Suprapubic skin (tissue), 4 donors: ENCODE data around the gene NABP1. TPM values are rescaled to one million over a fixed set of nuclear protein-coding genes. Genes with fewer than 3 reads are reported as not detected.

Experiments used
- DNase-seq, 2 donors: peaks; one replicate each; pipeline ENCODE4 v3.0.0-alpha.2; 2019; ENCODE audit warnings: low spot score in 2 of 2
- H3K27ac ChIP-seq: fragments of 200-600 bp; sonication (generic); one replicate; pipeline ENCODE4 v1.5.1; 2019
- H3K27me3 ChIP-seq: fragments of 200-600 bp; sonication (generic); one replicate; pipeline ENCODE4 v1.5.1; 2019
- H3K36me3 ChIP-seq: fragments of 200-600 bp; sonication (generic); one replicate; pipeline ENCODE4 v1.5.1; 2019
- H3K4me1 ChIP-seq: fragments of 200-600 bp; sonication (generic); one replicate; pipeline ENCODE4 v1.5.1; 2019
- H3K4me3 ChIP-seq: fragments of 200-600 bp; sonication (generic); one replicate; pipeline ENCODE4 v1.5.1; 2019; ENCODE audit warnings: mild to moderate bottlenecking
- H3K9me3 ChIP-seq: fragments of 200-600 bp; sonication (generic); one replicate; pipeline ENCODE4 v1.5.1; 2019
- CTCF ChIP-seq, 2 donors: fragments of 200-600 bp in 1 of 2; fragments of 450-650 bp in 1 of 2; sonication (generic) in 1 of 2; IDR thresholded peaks; one replicate each; pipeline ENCODE4 v1.5.1; 2016 to 2019; ENCODE audit warnings: antibody characterized with exemption in 2 of 2, mild to moderate bottlenecking in 1 of 2, moderate library complexity in 1 of 2
- EP300 ChIP-seq: sonication (generic); formaldehyde crosslinking; IDR thresholded peaks from one replicate; pipeline ENCODE4 v1.6.1; 2017; ENCODE audit warnings: antibody characterized with exemption
- POLR2A ChIP-seq, 2 donors: fragments of 450-650 bp; IDR thresholded peaks; one replicate each; pipeline ENCODE4 v1.6.1; 2017; ENCODE audit warnings: antibody characterized with exemption in 2 of 2, mild to moderate bottlenecking in 2 of 2, moderate library complexity in 2 of 2
- POLR2AphosphoS5 ChIP-seq, 3 donors: sonication (generic); formaldehyde crosslinking; IDR thresholded peaks; one replicate each; pipeline ENCODE4 v1.6.1; 2017; ENCODE audit warnings: antibody characterized with exemption in 3 of 3
- WGBS: methylation state at CpG from one replicate; pipeline ENCODE4 v1.1.5; 2018; 5-methylcytosine and 5-hydroxymethylcytosine counted together
- total RNA-seq, 4 donors: library from RNA; depleted of rRNA; stranded (reverse); fragments of >200 nt; gene quantifications; one replicate each; pipeline ENCODE4 v1.1.0, GENCODE V29; 2016

Gene NABP1
- total RNA-seq, 4 donors from 2014 or later, result 6.3 to 33.6 (median 16.1) TPM

GRCh38 chr2:191719938-191720337 is 42.0 kb downstream of the NABP1 start:
- no peak for TF ChIP-seq CTCF (IDR thresholded peaks at IDR 0.05)
- TF ChIP-seq POLR2A (IDR thresholded peaks at IDR 0.05), result no peak
- no peak for TF ChIP-seq EP300
- no peak for TF ChIP-seq POLR2AphosphoS5 (IDR thresholded peaks at IDR 0.05)
- WGBS, result 94% methylated on average over 13 of the region's 13 CpGs
- no peak overlapping the region for H3K4me3 ChIP-seq
- no peaks in the 10 kb centered on the region for H3K36me3 ChIP-seq
- H3K27ac ChIP-seq, result no peak overlapping the region
- DNase-seq, result no peak
- H3K4me1 ChIP-seq, result no peaks in the 10 kb centered on the region
- no peaks in the 10 kb centered on the region for H3K27me3 ChIP-seq
- H3K9me3 ChIP-seq, result no peaks in the 10 kb centered on the region

DNA sequence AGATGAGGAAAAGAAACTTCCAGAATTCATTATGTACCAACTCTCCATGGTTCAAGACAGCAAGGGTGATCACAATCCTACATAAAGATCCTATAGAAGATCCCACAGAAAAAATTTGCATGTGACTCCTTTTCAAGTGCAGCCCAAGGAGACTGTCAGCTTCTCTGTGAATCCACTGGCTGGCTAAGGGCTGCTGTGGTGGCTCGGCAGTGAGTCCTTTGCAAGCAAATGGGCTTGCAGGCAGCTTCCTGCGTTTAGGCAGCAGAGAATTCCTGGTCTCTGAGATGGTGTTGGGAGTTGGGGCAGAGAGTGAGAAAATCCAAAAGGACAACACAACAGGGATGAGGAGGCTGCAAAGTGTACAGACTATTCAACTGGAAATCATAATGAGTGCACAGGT is 43.4 kb downstream of the NABP1 start:
- no peak for DNase-seq
- no peak overlapping the region for H3K4me3 ChIP-seq
- TF ChIP-seq EP300 (no peak), POLR2A (IDR thresholded peaks at IDR 0.05) (no peak), CTCF (IDR thresholded peaks at IDR 0.05) (no peak), POLR2AphosphoS5 (IDR thresholded peaks at IDR 0.05) (no peak)
- no peaks in the 10 kb centered on the region for H3K9me3 ChIP-seq
- no peak overlapping the region for H3K27ac ChIP-seq
- H3K27me3 ChIP-seq, result no peaks in the 10 kb centered on the region
- 67% methylated on average over 2 of the region's 2 CpGs for WGBS
- H3K36me3 ChIP-seq, result no peaks in the 10 kb centered on the region
- H3K4me1 ChIP-seq, result no peaks in the 10 kb centered on the region

DNA sequence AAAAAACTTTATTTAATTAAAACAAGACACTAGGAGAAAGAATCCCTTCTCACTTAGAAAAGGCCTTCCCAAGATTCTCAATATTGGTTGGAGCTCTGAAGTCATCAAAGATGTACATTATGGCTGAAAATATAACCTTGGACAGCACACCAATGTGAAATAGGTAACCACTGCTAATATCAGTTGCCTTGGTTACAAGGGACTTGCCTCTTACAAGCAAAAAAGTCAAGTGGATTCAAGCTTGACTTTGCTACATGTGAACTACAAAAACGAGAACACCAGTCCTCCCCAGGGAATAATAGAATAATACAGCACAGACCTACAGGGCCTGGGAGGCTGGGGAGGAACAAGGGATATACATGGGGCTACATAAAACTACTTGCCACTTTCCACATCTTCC is 46.1 kb downstream of the NABP1 start:
- 36% methylated on average over 1 of the region's 1 CpG for WGBS
- DNase-seq, result no peak
- H3K9me3 ChIP-seq, result no peaks in the 10 kb centered on the region
- no peak overlapping the region for H3K27ac ChIP-seq
- no peak overlapping the region for H3K4me3 ChIP-seq
- H3K27me3 ChIP-seq, result no peaks in the 10 kb centered on the region
- TF ChIP-seq EP300 (no peak), CTCF (IDR thresholded peaks at IDR 0.05) (no peak), POLR2A (IDR thresholded peaks at IDR 0.05) (no peak), POLR2AphosphoS5 (IDR thresholded peaks at IDR 0.05) (no peak)
- no peaks in the 10 kb centered on the region for H3K36me3 ChIP-seq
- no peaks in the 10 kb centered on the region for H3K4me1 ChIP-seq

DNA sequence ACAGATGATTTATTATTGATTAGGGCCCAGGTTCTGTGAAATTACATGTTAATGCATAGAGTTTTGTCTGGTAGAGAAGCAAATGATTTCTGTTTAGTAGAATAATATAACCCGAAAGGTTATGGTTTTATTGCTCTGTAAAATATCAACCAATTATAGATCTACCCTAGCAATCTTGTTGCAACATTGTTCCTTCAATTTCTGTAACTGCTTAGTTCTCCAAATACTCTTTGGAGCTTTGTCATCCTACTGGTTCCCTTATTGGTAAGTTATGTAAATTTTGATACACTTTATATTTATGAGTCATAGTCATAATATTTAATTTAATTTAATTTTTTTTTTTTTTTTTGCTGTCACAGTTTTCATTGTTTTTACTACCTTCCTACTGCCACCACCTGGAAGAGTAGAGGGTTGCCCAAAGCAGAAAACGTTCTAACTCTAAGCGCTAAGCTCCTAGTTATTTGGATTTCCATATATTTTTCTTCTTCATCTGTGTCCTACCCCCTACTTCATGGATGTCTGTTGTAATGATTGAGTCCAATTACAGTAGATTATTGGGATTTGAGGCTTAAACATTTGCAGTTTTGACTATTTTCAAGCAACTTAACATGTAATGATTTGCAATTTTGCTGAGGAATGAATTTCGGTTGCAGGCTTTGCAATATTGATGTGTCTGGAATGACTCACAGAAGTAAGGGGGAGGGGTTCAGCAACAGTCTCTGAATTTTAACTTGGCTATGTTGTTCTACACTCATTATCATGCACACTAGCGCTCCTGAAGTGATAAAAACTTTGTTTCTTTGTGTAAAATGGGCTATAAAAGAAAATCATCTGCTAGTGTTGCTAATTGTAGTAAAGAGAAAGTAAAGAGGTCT is 51.1 kb downstream of the NABP1 start:
- H3K36me3 ChIP-seq, result no peaks in the 10 kb centered on the region
- no peaks in the 10 kb centered on the region for H3K9me3 ChIP-seq
- 64% methylated on average over 5 of the region's 5 CpGs for WGBS
- no peak for DNase-seq
- H3K27ac ChIP-seq, result no peak overlapping the region
- TF ChIP-seq POLR2AphosphoS5 (IDR thresholded peaks at IDR 0.05) (no peak), EP300 (no peak), POLR2A (IDR thresholded peaks at IDR 0.05) (no peak)
- no peaks in the 10 kb centered on the region for H3K4me1 ChIP-seq
- no peak overlapping the region for H3K4me3 ChIP-seq
- no peaks in the 10 kb centered on the region for H3K27me3 ChIP-seq

GRCh38 chr2:191730263-191730662 is 52.3 kb downstream of the NABP1 start:
- no peaks in the 10 kb centered on the region for H3K27me3 ChIP-seq
- no peak overlapping the region for H3K27ac ChIP-seq
- H3K4me1 ChIP-seq, result no peaks in the 10 kb centered on the region
- H3K4me3 ChIP-seq, result no peak overlapping the region
- DNase-seq, result no peak
- TF ChIP-seq POLR2A (IDR thresholded peaks at IDR 0.05) (no peak), EP300 (no peak), CTCF (IDR thresholded peaks at IDR 0.05) (no peak), POLR2AphosphoS5 (IDR thresholded peaks at IDR 0.05) (no peak)
- H3K9me3 ChIP-seq, result no peaks in the 10 kb centered on the region
- H3K36me3 ChIP-seq, result no peaks in the 10 kb centered on the region

Other genes starting within 250 kb of the NABP1 start
- 10 to 100 TPM in 1 of 4 donors, 1 to 10 TPM in 3; 3.8 to 12.9 (median 6.7) TPM for gene CAVIN2, start 169.0 kb downstream of the NABP1 start, total RNA-seq